NCI-H748 treated with DMSO at 0.1 percent for 48 hours (cell line): Measurements from ENCODE around the gene LGALS3BP.
A peak's percentile ranks its signal among the peaks of the same experiment; 100 is the strongest.

ENCODE experiments used
- DNase-seq: peaks from one replicate; lab custom pipeline; 2025; lab: John Stamatoyannopoulos, UW

LGALS3BP gene

DNA sequence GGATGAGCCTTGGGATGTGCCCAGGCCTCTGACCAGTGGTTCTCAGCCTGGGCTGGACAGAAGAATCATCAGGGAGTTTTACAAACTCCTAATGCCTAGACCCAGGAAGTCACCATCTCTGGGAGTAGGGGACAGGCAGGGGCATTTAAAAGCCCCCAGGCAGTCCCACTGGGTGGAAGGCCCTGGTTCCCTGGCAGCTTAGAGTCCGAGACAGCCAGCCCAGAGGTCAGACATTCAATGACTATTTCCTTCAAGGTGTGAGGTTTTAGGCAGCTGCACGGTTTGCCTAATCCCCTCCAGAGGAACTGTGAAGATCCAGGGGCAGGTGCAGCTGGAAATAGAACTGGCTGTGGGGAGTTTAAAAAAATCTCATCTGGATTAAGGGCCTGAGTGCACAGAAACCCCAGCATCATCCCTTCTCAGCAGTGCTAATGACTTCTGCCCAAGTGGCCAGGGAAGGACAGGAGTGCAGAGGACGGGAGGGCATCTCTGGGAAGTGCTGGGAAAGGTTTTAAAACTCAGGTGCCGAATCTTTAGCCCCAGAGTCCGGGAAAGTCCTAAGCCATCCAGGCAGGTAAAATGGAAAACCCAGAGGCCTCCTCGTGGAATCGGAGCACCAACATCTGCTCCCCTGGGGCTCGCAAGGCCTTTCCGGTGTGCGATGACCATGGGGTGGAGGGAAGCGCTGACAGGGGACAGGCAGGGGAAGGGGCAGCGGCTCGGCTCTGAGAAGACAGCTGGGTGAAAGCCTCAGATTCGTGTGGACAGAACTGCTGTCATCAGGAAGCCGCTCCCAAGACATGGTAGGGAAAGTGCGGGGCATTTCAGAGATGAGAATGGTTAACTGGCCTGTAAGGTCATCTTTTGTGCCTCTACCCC lies 1.5 kb upstream of the LGALS3BP start:
- no peak for DNase-seq

DNA sequence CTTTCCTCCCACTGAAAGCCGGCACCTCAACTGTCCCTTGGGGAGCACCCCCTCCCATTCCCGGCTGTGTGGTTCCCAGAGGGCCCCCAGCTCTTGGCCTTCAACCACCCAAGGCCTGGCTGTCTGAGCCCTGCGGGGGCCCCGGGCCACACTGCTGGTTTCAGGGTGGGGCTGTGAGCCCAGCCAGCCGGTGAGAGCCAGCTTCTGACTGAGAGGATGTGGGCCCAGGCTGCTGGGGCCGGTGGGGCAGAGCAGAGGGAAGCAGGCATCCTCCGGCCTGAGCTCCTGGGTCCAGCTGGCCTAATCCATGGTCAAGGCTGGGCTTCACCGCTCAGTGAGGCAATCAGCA lies 875 bp upstream of the LGALS3BP start:
- DNase-seq: no peak

DNA sequence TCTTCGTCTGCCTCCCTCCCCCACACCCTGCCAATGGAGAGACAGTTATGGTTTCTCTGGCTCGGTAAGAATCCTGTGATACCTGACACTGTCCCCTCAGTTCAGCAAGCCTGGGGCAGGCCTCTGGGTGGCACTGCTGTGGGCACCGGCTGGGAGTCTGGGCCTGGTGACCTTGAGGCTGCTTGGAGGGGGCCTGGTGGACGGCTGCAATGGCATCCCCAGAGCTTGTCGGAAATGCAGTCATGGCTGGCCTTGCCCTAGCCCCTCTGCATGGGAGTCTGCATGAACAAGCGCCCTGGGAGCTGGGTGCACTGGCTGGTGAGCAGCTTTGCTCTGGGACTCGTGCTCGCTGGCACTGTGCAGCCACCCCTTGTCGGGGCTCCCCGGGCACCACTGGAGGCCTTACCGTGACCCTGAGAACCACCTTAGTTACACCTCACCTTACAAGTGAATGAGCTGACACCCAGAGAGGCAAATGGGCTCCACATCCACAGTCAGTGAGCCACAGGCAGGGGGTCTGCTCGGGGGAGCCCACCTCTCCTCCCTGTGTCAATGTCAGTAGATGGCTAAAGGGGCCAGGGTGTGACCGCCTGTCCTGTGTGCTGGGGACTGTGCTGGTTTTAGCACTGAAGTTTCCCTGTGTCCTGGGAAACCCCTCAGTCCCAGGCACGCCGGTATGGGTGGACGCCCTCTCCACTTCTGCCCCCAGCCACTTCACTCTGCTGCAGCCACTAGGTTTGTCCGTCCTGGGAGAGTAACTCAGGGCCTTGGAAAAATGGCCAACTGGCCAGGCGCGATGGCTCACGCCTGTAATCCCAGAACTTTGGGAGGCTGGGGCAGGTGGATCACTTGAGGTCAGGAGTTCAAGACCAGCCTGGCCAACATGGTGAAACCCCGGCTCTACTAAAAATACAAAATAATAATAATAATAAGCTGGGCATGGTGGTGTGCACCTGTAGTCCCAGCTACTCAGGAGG lies 1.4 kb downstream of the LGALS3BP start:
- no peak for DNase-seq

DNA sequence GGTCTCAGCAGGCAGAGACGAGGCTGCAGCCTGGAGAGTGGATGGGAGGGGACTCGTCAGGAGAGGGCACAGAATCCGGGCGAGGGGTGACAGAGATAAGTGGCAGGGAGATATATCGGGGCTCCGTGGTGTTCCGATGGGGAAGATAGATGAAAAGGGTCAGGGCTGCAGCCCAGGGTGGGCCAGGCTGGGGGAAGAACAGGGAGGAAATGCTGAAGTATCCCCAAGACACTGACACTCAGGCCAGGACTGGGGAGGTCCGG lies 2.1 kb downstream of the LGALS3BP start:
- DNase-seq: no peak

DNA sequence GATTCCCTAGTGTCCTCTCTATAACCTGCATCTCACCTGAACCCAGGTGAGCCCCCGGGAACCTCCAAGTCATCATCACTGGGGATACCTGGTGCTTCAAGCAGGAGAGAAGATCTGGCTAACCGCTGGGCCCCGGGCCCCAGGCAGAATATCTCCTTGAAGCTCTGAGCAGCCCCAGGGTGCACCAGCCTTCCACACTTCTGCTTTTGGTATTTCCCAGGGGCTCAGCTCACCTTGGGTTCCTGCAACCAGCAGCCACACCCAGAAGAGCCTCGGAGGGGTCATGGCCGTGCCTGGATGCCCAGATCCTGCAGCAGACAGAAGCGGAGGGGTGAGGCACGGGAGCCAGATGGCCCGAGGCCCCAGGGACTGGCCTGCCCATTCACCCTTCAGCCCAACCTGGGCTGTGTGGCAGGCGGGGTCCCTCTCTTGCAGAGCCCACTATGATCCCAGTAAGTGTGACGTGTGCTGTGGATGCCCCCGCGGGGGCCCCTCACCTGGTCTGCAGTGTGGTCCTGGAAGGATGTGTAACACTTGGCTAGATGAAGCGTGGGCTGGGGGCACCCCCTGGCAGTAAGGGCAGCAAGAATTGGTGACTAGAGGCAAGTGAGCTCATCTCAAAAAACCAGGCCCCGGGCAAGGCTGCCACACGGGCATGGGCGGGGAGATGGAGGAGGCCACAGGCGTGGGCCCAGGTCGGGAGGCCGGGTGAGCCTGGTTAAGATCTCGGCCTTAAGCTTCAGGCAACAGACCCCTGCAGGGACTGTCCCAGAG lies 2.6 kb downstream of the LGALS3BP start:
- no peak for DNase-seq

DNA sequence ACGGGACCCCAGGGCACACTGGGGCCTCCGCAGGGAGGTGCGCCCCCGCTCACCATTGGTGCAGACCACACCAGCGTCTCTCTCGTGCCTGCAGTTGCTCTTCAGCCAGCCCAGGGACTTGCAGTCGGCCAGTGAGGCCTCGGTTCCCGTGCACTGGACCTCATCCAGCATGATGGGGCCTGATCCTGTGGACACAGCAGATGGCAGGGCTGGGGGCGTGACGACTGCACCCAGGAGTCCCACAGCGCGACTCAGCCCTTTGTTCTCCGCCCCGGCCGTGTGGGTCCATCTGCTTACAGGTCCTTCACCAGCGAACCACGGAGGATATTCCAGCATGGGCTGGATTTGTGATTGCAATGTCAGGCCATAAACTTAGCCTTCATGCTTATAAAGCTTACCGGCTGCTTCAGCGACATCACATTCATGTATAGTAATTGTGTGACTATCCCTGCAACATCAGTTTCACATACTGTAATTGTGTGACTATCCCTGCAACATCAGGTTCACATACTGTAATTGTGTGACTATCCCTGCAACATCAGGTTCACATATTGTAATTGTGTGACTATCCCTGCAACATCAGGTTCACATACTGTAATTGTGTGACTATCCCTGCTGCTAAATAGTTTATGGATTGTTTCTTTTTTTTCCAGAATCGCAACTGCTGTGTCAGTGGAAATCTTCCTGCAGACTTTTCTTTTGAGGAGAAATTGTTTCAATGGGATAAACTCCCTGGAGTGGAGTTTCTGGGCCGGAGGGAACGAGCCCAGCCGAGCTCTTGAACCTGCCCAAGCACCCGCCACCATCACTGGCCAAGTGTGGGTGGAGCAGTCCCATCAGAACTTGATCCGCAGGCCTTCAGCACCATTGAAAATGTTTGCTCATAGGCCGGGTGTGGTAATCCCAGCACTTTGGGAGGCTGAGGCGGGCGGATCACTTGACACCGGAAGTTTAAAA lies 4.8 kb downstream of the LGALS3BP start:
- no peak for DNase-seq

DNA sequence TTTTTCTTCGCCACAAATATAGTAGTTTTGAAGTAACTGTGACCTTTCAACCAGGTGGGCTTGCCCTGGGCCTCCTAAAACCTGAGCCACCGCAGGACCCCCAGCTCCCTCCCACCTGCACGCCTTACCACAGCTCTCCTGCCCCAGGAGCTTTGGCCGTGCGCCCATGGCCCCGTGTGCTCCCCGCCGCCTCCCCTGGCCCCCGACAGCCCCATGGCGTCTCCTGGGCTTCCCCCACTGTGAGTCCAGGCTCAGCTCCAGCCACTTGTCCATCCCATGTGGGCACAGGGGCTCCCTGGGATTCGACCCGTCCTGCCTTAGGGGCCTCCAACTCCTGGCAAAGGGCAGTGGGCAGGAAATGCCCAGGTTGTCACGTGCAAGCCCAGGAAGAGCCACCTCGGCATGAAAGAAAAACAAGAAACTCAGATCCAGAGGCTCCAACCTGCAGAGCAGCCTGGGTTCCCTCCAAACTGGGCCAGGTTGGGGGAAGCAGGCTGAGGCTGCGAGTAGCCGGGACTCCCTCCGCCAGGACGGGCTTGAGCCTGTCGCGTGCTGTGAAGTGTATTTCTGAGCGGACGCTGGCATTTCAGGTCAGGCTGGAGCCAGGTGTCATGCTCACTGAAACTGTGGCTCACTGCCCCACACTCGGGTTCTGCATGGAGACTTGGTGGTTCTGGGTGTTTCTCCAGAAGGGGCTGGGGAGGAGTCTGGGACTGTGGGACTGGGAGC lies 5.8 kb downstream of the LGALS3BP start:
- no peak for DNase-seq

DNA sequence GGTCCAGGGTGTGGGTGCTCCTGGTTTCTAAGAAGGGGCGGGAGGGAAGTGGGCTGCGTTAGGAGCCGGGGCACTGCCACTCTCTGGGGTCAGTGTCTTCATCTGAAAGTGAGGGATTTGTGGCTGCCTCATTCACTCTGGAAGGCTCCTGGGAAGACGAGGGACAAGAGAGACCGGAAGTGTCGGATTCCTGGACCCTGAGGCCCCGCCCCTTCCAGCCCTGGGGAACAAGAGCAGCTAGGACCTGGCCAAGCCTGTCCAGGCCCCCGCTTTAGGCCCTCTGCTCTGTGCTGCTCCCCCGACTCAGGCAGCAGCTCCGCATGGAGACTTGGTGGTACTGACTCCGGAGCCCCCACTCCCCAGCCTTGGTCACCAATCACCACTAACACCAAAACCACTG lies 6.5 kb downstream of the LGALS3BP start:
- DNase-seq: no peak

DNA sequence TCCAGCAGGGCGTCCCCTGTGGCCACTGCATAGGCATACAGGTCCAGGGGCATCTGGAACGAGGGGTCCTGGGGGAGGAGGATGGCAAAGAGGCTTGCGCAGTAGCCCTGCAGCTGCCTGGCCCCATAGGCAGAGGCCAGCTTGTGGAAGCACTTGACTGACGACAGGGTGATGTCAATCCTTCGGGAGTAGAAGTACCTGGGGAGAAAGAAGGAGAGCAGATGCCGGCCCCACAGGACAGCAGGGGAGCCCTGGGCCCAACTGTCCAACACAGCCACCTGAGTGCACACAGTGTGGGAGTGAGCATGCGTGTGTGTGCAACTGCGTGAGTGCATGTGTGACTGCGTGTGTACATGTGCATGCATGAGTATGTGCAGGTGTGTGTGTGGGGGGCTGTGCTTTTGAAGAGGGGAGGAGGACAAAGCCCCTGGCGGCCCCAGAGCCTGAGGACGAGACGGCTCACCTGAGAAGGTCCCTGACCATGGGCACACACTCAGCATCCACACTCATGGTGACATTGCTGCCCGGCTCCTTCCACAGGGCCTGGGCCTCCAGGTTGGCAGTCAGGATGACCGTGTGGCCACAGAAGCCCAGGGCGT lies 7.1 kb downstream of the LGALS3BP start:
- DNase-seq: no peak

DNA sequence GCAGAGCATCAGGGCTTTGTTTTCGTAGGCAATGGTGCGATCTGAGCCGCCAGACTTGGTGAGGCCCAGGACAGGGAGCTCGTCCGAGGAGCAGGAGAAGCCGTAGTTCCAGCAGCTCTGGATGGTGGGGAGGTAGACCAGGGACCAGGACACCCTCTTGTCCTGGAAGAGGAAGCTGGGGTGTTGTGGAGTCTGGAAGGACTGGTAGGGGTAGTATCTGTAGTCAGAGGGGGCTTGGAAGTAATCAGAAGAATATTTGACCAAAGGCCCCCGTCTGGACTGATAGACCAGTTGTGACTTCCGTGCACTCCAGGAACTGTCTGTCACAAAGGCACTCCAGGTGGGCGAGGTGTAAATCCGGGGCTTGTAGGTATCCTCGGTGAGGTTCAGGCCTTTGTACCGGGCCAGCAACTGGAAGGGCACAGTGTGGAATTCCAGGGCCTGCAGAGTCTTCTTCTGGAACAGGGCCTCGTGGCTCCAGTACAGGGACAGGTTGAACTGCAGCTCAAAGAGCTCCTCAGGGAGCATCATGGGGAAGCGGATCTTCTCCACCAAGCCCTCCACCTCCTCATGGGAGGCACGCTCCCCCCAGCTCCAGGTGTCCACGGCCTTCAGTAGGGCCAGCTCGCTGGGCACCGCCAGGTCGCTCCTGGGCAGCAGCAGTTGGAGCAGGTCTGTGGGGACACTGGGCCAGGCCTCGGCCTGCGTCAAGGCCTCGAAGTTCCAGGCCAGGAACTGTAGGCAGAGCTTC lies 7.8 kb downstream of the LGALS3BP start:
- no peak for DNase-seq

DNA sequence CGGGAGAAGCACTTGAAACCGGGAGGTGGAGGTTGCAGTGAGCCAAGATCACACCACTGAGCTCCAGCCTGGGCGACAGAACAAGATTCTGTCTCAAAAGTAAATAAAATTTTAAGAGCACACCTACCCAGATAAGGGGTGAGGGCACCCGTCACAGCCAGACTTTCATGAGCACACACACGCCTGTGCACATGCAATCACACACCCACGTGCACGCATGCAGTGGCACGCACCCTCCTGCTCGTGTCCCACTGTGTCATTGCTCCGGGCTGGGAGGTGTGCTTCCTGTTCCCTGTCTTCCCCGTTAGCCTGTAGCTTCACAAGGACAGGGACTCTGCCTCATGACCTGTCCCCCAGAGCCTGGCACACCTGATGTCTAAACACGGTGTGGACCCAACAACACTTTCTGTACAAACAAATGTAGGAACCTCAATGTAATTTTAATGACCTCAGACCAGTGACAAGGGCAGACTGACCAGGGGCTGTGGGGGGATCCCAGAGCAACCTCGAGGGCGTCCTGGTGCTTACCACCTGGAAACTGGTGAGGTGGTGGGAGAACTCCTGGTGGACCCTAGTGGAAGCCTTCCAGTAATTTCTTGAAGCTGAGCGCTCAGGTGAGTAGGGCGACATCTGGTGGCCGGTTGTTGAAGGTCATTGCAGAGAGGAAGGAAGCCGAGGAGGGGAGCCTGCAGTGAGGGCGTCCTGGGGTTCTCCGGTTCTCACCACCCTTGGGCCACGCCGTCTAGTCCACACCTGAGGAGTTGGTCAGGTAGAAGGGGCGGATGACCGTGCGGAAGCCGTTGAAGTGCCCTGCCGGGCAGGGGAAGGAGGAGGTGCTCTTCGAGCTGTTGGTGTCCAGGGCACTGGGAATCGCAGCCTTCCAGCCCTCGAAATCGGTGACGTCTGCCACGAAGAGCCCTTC lies 8.6 kb downstream of the LGALS3BP start:
- DNase-seq: peak; percentile 20

DNA sequence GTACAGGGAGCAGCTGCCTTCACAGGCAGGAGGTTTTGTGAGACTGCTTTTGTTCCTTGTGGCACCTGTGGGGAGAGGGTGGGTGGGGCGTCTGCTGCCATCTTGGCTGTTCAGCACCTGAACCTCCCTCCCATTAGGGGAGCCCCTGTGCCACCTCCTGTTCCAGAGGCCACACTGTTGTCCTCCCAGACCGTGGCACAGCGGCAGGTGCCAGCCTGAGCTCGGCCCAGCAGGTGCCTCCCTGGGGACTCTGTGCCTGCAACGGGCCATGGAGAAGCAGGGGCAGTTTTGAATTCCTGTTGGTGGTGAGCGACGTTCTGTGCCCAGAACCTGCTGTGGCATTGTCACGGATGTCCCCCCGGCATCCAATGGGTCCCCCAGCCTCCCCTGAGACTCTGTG lies 9.9 kb downstream of the LGALS3BP start:
- DNase-seq: no peak

DNA sequence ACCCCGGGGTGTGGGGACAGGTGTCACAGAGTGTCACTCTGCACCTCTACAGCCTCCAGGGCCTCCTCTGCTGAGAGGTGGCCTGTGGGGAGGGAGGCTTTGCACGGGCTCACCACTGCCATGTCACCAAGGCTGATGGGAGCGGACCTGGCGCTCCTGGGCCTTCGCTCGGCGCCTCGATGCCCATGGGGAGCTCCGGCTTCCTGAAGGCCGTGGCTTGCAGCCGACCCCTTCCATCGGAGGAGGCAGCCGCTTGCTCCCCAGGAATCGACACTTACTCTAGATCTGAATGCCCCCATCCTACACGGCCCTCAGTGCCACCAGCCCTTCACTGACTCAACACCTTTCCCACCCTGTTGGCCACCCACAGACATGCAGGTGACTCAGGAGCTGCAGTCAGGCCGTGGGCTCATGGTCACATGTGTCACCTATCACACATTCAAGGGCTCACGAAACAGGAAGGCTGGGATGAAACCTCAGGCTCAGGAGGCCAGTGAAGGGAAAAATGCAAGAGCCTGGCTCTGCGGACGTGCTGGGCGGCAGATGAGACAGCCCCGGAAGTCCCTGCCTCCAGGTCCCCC lies 11.9 kb downstream of the LGALS3BP start:
- no peak for DNase-seq

DNA sequence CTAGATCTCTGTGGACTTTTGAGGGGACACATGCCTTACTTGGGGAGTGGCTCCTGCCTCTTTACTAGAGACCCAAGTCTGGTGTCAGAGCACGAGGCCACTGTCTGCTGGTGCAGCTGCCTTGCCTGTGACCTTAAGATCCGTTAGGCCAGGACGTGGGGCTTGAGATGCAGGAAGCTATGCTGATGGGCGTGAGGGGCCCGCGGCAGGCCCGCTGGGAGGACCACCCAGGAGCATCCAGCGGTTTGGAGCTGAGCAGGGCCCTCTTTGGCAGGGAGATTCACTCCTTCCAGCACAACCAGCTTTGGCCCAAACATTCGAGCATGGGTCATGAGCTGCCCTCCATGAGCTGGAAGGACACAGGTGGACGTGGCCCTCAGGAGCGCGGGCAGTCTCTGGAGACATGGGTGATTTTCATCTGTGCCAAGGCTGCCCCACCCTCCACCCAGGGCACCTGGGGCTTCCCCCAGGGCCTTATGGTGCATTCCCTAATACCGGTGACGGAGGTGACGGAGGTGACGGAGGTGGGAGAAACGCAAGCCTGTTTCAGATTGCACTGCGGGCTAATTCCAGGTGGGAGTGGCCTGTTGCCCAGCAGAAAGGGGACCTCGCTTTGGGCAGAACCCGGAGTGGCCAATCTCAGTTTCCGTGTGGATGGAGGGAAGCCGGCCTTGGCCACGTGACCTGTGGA lies 12.7 kb downstream of the LGALS3BP start:
- no peak for DNase-seq

DNA sequence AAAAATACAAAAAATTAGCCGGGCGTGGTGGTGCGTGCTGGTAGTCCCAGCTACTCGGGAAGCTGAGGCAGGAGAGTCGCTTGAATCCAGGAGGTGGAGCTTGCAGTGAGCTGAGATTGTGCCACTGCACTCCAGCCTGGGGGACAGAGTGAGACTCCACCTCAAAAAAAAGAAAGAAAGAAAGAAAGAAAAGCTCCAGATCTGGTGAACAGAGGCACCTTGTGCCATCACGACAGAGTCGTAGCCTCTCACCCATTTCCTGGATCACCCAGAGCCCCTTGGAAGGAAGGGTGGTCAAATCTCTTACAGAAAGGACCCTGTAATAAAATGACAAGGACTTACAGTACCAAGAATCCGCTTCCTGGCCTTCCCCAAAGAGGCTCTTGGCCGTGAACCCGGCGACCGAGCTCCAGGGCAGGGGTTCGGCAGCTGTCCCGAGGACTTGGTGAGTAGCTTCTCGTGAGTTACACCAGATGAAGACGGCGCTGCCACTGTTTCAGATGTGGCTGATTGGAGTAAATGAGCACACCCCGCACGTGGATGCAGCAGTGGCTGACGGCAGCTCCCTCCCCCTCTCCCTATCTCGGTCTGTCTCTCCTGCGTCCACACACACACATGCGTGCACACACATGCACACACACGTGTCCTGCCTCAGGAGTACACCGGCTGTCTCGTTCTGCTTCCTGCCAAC lies 13.5 kb downstream of the LGALS3BP start:
- DNase-seq: no peak

DNA sequence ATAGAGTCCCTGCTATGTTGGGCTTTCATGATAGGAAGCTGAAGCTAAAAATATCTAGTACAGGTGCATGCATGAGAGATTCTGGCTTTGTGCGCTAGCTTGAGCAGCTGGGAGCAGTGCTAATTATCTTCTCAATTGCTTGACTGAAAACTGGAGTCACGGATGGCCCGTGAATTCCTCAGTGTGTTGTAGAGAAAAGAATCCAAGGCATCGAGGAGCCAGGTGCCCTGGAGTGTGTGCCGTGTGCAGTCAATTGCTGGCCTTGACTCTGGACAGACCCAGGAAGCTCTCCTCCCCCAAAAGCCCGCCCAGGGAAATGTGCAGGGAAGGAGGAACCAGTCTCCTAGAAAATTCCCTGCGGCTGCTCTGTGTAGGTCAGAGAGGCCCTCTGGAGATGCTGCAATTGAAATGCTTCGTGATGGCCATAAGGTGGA lies 14.2 kb downstream of the LGALS3BP start:
- no peak for DNase-seq

DNA sequence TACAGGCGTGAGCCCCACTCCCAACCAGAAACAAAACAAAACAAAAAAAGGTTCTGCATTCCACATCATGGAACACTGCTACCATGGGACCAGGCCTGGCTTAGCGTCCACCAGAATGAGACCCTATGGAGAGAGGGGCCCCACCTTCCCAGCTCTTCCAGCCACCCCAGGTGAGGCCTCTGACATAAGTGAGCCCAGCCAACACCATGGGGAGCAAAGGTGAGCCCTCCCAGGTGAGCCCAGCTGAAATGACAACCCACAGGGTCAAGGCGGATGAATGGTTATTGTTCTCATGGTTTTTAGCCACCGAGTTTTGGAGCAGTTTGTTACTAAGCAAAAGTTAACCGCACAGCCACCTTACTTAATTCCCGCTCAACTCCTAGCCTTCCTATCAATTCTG lies 16.3 kb downstream of the LGALS3BP start:
- DNase-seq: no peak
